ENCODE results near the gene MYL4. TPM values are rescaled to one million over a fixed set of nuclear protein-coding genes. Genes with fewer than 3 reads are reported as not detected.

Gene MYL4
- total RNA-seq, 1 experiment from 2014 or later: 1.6 TPM

GRCh38 chr17:47203984-47204721 is 5.0 kb upstream of the MYL4 start:
- ChIA-PET CTCF (interaction anchor here (0.6 kb wide), 1 partner anchor 190 kb away, joined by 3 read pairs; no protein-coding TSS in a partner anchor), POLR2A (ENCODE audit: unreplicated experiment) (interaction anchor here (0.7 kb wide), 1 partner anchor 73 kb away, joined by 4 read pairs; no protein-coding TSS in a partner anchor)
- Histone ChIP-seq H3K79me2 (ENCODE audit: low read length) (no peaks in the 10 kb centered on the region), H3K4me1 (ENCODE audit: insufficient read depth, low read length) (no peaks in the 10 kb centered on the region), H3K9me2 (replicated peaks; ENCODE audit: low read length) (no peaks in the 10 kb centered on the region), H3K27me3 (ENCODE audit: low read length) (no peaks in the 10 kb centered on the region), H3K4me2 (ENCODE audit: low read length) (no peak overlapping the region), H2AFZ (ENCODE audit: low read length) (no peak overlapping the region), H3K9me3 (ENCODE audit: low read length) (no peaks in the 10 kb centered on the region), H3F3A (ENCODE audit: low read length, unreplicated experiment) (no peaks in the 10 kb centered on the region), H3K36me3 (ENCODE audit: low read depth, low read length) (no peaks in the 10 kb centered on the region), H3K4me3 (ENCODE audit: low read length) (no peak overlapping the region), H3K27ac (ENCODE audit: low read length) (no peak overlapping the region), H3K9ac (ENCODE audit: low read length) (no peak overlapping the region), H4K20me1 (ENCODE audit: low read length) (no peaks in the 10 kb centered on the region)
- TF ChIP-seq, protein P1, sequence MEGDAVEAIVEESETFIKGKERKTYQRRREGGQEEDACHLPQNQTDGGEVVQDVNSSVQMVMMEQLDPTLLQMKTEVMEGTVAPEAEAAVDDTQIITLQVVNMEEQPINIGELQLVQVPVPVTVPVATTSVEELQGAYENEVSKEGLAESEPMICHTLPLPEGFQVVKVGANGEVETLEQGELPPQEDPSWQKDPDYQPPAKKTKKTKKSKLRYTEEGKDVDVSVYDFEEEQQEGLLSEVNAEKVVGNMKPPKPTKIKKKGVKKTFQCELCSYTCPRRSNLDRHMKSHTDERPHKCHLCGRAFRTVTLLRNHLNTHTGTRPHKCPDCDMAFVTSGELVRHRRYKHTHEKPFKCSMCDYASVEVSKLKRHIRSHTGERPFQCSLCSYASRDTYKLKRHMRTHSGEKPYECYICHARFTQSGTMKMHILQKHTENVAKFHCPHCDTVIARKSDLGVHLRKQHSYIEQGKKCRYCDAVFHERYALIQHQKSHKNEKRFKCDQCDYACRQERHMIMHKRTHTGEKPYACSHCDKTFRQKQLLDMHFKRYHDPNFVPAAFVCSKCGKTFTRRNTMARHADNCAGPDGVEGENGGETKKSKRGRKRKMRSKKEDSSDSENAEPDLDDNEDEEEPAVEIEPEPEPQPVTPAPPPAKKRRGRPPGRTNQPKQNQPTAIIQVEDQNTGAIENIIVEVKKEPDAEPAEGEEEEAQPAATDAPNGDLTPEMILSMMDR (conservative IDR thresholded peaks at IDR 0.05; ENCODE audit: low read depth, low read length): no peak
- TF ChIP-seq EZH2phosphoT487 (IDR thresholded peaks at IDR 0.05; ENCODE audit: borderline replicate concordance, low read length) (no peak), EZH2 (IDR thresholded peaks at IDR 0.05; ENCODE audit: low read length, unreplicated experiment) (no peak)
- no peak for ATAC-seq
- DNase-seq: no peak
- intact Hi-C loops (cut with micrococcal nuclease): no loop called here
- BruUV-seq (replicated peaks): no TSS peak

- H3K9me3 ChIP-seq (ENCODE audit: low read length): no peaks in the 10 kb centered on the region
- BruUV-seq (replicated peaks): no TSS peak
- TF ChIP-seq EZH2phosphoT487 (IDR thresholded peaks at IDR 0.05; ENCODE audit: borderline replicate concordance, low read length): no peak
- TF ChIP-seq, protein P1 (conservative IDR thresholded peaks at IDR 0.05; ENCODE audit: low read depth, low read length): no peak
- no peak for TF ChIP-seq EZH2 (IDR thresholded peaks at IDR 0.05; ENCODE audit: low read length, unreplicated experiment)
- no peaks in the 10 kb centered on the region for H3F3A ChIP-seq (ENCODE audit: low read length, unreplicated experiment)
- peak; percentile 26 for DNase-seq
- ATAC-seq: peak; percentile 53
- H3K27me3 ChIP-seq (ENCODE audit: low read length): no peaks in the 10 kb centered on the region
- POLR2A ChIA-PET (ENCODE audit: unreplicated experiment): interaction anchor here (0.6 kb wide), 1 partner anchor 15 kb away, joined by 3 read pairs; no protein-coding TSS in a partner anchor
- intact Hi-C loops (cut with micrococcal nuclease): no loop called here
- no peaks in the 10 kb centered on the region for H3K4me1 ChIP-seq (ENCODE audit: insufficient read depth, low read length)
- no peak overlapping the region for H3K27ac ChIP-seq (ENCODE audit: low read length)
- H3K9me2 ChIP-seq (replicated peaks; ENCODE audit: low read length): no peaks in the 10 kb centered on the region
- no peak overlapping the region for H3K4me2 ChIP-seq (ENCODE audit: low read length)
- no peak overlapping the region for H2AFZ ChIP-seq (ENCODE audit: low read length)
- no peak overlapping the region for H3K4me3 ChIP-seq (ENCODE audit: low read length)
- H3K9ac ChIP-seq (ENCODE audit: low read length): no peak overlapping the region
- no peaks in the 10 kb centered on the region for H3K36me3 ChIP-seq (ENCODE audit: low read depth, low read length)
- CTCF ChIA-PET: no interaction called here
- no peaks in the 10 kb centered on the region for H4K20me1 ChIP-seq (ENCODE audit: low read length)
- H3K79me2 ChIP-seq (ENCODE audit: low read length): no peaks in the 10 kb centered on the region
Observed at GRCh38 chr17:47204722-47205418, 4.3 kb upstream of the MYL4 start.

All from PC-3 (cell line).